RPMI8226 (cell line): ENCODE data around the gene YTHDC1.

Source experiments
- DNase-seq: peaks from one replicate; pipeline ENCODE4 v3.0.0-alpha.2; 2015

YTHDC1 gene

GRCh38 chr4:68352791-68353190 is 2.9 kb upstream of the YTHDC1 start:
- DNase-seq, result no peak

GRCh38 chr4:68349279-68349648 is 626 bp downstream of the YTHDC1 start:
- no peak for DNase-seq

- DNase-seq, result no peak
Measured at GRCh38 chr4:68348577-68348976, 1.3 kb downstream of the YTHDC1 start.

- no peak for DNase-seq
Measured at GRCh38 chr4:68347845-68348244, 2.0 kb downstream of the YTHDC1 start.

GRCh38 chr4:68346461-68346860 is 3.4 kb downstream of the YTHDC1 start:
- DNase-seq, result no peak

GRCh38 chr4:68344785-68345184 is 5.1 kb downstream of the YTHDC1 start:
- DNase-seq, result no peak

GRCh38 chr4:68344049-68344448 is 5.8 kb downstream of the YTHDC1 start:
- DNase-seq, result no peak

- no peak for DNase-seq
Measured at GRCh38 chr4:68342134-68342533, 7.8 kb downstream of the YTHDC1 start.

- DNase-seq, result no peak
Measured at GRCh38 chr4:68338625-68339024, 11.3 kb downstream of the YTHDC1 start.

- no peak for DNase-seq
Measured at GRCh38 chr4:68337522-68337921, 12.4 kb downstream of the YTHDC1 start.

- no peak for DNase-seq
Measured at GRCh38 chr4:68337004-68337403, 12.9 kb downstream of the YTHDC1 start.

GRCh38 chr4:68336530-68336929 is 13.4 kb downstream of the YTHDC1 start:
- DNase-seq, result no peak

GRCh38 chr4:68326141-68326540 is 23.7 kb downstream of the YTHDC1 start:
- DNase-seq, result no peak

- DNase-seq, result no peak
Measured at GRCh38 chr4:68324519-68325262, 25.2 kb downstream of the YTHDC1 start.

GRCh38 chr4:68319040-68319439 is 30.9 kb downstream of the YTHDC1 start:
- DNase-seq, result no peak

GRCh38 chr4:68316193-68316969 is 33.5 kb downstream of the YTHDC1 start:
- DNase-seq, result no peak

GRCh38 chr4:68310651-68311247 is 39.1 kb downstream of the YTHDC1 start:
- no peak for DNase-seq

- DNase-seq, result no peak
Measured at GRCh38 chr4:68304731-68305130, 45.2 kb downstream of the YTHDC1 start.

- no peak for DNase-seq
Measured at GRCh38 chr4:68299492-68300457, 50.1 kb downstream of the YTHDC1 start.

GRCh38 chr4:68297137-68297536 is 52.8 kb downstream of the YTHDC1 start:
- DNase-seq, result no peak

- no peak for DNase-seq
Measured at GRCh38 chr4:68291256-68291655, 58.6 kb downstream of the YTHDC1 start.

- DNase-seq, result no peak
Measured at GRCh38 chr4:68288393-68288740, 61.5 kb downstream of the YTHDC1 start.
